SK-N-MC (cell line): ENCODE measurements around the gene TK1.

ENCODE experiments used
- EZH2 ChIP-seq: fragments of 200-600 bp; sonication (generic); IDR thresholded peaks from one replicate; pipeline ENCODE4 v1.6.1; 2017; ENCODE audit warnings: antibody characterized with exemption
- FOXP2 ChIP-seq: optimal IDR thresholded peaks from 2 replicates; pipeline ENCODE3; 2011; ENCODE audit warnings: mild to moderate bottlenecking, moderate library complexity; ENCODE audit not compliant: insufficient read depth; ENCODE audit errors: extremely low read length, control extremely low read depth
- POLR2AphosphoS5 ChIP-seq: IDR thresholded peaks from 2 replicates; pipeline ENCODE4 v1.6.1; 2012; ENCODE audit warnings: mild to moderate bottlenecking, low read depth, low read length, borderline replicate concordance

DNA sequence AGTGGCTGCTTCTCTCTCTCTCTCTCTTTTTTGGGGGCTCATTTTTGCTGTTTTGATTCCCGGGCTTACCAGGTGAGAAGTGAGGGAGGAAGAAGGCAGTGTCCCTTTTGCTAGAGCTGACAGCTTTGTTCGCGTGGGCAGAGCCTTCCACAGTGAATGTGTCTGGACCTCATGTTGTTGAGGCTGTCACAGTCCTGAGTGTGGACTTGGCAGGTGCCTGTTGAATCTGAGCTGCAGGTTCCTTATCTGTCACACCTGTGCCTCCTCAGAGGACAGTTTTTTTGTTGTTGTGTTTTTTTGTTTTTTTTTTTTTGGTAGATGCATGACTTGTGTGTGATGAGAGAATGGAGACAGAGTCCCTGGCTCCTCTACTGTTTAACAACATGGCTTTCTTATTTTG, 36.9 kb upstream of the TK1 start:
- TF ChIP-seq POLR2AphosphoS5 (no peak), EZH2 (no peak), FOXP2 (no peak)
